T-helper 2 cell treated with Interferon-gamma antibody and Interleukin-4, amounts not matched to agents 5 μg/mL and 100 μg/mL, for 36 hours (primary cell): ENCODE results near the gene SORCS1.

ENCODE experiments used
- DNase-seq: peaks from one replicate; pipeline ENCODE4 v3.0.0; 2021; ENCODE audit warnings: low spot score
- H3K27ac Mint-ChIP-seq: one replicate; pipeline ENCODE4 v1.8.0; 2021; ENCODE audit warnings: mild to moderate bottlenecking, mixed read lengths
- H3K27me3 Mint-ChIP-seq: one replicate; pipeline ENCODE4 v1.8.0; 2021; ENCODE audit warnings: low read depth, mixed read lengths
- H3K36me3 Mint-ChIP-seq: one replicate; pipeline ENCODE4 v1.8.0; 2021; ENCODE audit warnings: low read depth, mixed read lengths
- H3K4me1 Mint-ChIP-seq: one replicate; pipeline ENCODE4 v1.8.0; 2021; ENCODE audit warnings: low read depth, mixed read lengths
- H3K4me3 Mint-ChIP-seq: one replicate; pipeline ENCODE4 v1.8.0; 2022; ENCODE audit warnings: mild to moderate bottlenecking, moderate library complexity, mixed read lengths
- H3K9me3 Mint-ChIP-seq: one replicate; pipeline ENCODE4 v1.8.0; 2021; ENCODE audit warnings: mixed read lengths

Gene SORCS1

DNA sequence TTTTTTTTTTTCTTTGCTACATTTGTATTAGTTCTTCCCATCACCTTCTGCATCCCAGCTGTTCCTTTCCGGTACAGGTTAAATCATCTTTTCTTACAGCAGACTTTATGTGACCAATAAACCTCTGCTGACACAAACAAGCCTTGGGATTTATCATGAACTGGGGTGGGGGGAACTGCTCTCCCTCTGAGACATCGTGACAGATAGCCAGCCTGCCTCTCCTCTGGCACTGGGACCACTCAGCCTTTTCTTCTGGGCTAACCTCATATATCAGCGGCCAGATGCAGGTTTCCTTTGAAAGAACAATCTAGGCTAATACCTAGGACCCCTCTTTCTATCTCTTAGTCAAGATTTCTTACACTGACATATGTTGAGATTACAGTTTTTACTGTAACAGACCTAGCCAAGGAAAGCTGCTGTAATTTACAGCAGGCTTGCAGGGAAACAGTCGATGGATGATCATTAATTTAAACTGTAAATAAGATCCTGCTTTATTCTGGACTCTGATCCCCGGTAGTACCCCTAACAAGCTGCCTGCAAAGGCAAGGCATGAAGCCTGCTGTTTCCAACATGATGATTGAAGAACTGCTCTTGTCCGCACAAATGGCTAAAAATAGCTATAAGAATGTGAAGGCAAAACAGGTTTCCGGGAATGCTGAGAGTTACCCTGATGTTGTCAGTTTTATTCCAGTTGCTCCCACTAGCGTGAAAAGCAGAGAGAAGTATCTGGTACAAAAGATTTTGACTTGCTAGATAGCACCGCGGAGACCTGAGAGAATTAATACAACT lies 338.7 kb downstream of the SORCS1 start:
- no peak for DNase-seq
- H3K4me3 Mint-ChIP-seq = no peak overlapping the region
- no peaks in the 10 kb centered on the region for H3K4me1 Mint-ChIP-seq
- H3K36me3 Mint-ChIP-seq = no peaks in the 10 kb centered on the region
- H3K9me3 Mint-ChIP-seq = no peaks in the 10 kb centered on the region
- no peak overlapping the region for H3K27ac Mint-ChIP-seq
- no peaks in the 10 kb centered on the region for H3K27me3 Mint-ChIP-seq

DNA sequence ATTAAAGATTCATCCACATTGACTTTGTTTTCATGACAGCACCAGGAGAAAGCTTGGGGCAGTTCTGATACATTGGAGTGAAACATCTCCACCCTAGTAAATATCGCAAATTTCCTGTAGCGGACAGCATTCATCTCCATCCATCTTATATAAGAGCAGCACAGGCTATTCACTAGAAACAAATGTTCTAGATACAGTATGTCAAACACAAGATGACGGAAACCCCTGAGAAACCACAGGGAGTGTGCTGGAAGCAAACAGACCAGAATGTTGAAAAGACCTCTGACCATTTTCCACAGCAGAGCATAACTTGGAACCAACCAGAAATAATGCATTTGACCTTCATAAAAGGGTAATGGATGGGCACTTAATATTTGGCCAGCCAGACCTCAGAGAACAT lies 343.9 kb downstream of the SORCS1 start:
- H3K27ac Mint-ChIP-seq = no peak overlapping the region
- H3K27me3 Mint-ChIP-seq = no peaks in the 10 kb centered on the region
- no peak overlapping the region for H3K4me3 Mint-ChIP-seq
- H3K36me3 Mint-ChIP-seq = no peaks in the 10 kb centered on the region
- peaks cover 3% of the 10 kb centered on the region for H3K9me3 Mint-ChIP-seq
- H3K4me1 Mint-ChIP-seq = peaks cover 9% of the 10 kb centered on the region
- DNase-seq = no peak

DNA sequence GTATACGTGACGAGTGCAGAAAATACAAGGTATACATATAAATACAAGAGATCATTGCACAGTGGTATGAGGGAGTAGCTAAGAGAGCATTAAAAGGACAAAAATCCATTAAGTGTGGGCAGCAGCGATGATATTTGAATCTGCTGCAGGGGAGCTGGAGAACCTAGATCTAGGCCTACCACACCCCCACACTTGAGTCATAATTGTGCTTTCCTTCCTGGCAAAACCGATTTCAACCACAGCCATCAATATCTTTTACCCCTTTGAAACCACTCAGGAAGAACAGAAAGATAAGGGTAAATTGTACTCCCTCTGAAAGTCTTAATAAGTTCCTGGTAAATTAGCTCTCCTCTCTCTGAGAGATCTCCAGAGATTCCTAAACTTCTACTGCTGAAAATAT lies 345.0 kb downstream of the SORCS1 start:
- H3K4me1 Mint-ChIP-seq = peaks cover 9% of the 10 kb centered on the region
- peak; percentile 3 for DNase-seq
- peak overlapping the region; percentile 49 for H3K4me3 Mint-ChIP-seq
- no peaks in the 10 kb centered on the region for H3K36me3 Mint-ChIP-seq
- H3K9me3 Mint-ChIP-seq = peaks cover 6% of the 10 kb centered on the region
- no peaks in the 10 kb centered on the region for H3K27me3 Mint-ChIP-seq
- no peak overlapping the region for H3K27ac Mint-ChIP-seq

DNA sequence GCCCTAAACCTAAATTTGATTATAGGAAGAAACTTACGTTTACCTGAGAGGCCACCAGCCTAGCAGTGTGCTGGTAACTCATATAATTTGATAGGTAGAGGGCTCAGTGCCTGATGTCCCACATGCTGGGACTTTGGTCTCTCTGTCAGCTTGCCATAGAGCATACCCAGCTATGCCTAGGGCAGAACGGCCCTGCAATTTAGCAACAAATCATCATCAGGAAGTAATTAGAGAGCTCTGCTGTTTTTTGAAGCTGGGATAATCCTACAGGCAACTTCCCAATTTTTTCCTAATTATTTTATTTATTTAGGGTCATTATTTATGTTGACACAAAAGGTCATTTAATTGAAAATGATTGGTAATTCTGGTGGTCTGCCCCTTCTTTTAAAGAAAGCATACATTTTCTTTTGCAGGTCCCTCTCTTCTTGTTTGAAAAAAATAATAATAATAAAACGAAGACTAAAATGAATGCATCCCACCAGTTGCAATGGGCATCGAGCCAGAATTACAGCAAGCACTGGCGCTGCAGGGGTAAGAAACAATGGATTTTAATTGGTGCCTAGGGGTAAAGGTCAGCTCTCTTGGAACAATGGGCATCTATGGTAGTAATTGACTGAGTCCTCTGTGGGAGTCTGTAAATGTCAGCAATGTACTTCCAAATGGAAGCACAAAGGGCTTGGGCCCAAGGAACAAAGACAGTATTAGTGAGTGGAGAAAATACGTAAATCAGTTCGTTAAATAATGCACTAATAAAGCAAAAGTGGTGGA lies 348.0 kb downstream of the SORCS1 start:
- no peaks in the 10 kb centered on the region for H3K36me3 Mint-ChIP-seq
- no peak overlapping the region for H3K27ac Mint-ChIP-seq
- H3K4me1 Mint-ChIP-seq = peaks cover 9% of the 10 kb centered on the region
- no peak overlapping the region for H3K4me3 Mint-ChIP-seq
- peaks cover 6% of the 10 kb centered on the region for H3K9me3 Mint-ChIP-seq
- no peaks in the 10 kb centered on the region for H3K27me3 Mint-ChIP-seq
- DNase-seq = no peak

DNA sequence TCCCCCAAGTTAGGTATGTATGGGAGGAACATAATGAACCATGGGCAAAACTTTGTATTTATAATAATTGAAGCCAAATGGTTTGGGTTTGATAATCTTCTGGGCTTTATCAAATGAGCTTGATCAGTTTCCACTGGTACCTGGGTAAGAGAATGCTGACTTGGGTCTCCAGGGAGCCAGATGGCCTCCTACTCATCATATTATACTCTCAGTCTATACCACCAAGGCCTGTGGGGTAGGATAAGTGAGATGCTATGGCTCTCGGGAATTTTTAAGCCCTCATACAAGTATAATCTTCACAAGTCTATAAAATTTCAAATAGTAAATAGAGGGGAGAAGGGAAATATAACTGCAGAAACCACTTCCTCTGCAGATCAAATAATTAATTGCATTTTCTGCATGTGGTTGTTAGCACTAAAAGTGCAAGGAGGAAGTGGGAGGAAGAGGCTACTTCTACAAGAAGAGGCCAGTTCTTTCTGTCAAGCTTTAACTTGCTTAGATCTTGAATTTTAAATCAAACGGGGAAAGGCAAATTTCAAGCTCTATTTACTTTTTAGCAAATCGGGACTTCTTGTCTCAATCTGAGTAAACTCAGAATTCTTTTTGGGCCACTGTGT lies 349.0 kb downstream of the SORCS1 start:
- Mint-ChIP-seq H3K36me3 (no peaks in the 10 kb centered on the region), H3K27me3 (no peaks in the 10 kb centered on the region)

DNA sequence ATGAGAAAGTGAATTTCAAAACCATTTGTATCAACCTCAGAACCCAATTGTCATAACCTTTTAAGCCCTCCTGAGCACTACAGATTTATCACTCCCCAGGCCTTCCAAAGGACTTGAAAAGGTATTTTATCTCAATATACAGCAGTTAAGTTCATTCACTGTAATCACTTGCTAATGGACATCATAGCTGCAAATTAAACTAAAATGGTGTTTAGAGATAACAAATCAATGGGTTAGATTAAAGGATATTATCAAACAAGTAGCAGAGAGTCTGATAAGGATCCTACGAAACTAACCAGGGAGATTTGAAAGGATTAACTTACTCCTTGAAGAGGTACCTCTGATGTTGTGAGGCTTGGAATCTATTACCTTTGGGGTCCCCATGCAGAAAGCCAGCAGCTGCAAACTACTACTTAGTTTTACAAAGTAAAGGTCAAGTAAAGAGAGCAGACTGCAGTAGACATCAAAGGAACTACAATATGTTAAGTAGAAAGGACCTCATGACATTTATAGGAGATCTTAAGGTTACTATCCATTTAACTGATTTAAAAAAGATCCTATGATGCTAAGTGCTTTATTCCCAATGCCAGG lies 359.4 kb downstream of the SORCS1 start:
- no peaks in the 10 kb centered on the region for H3K4me1 Mint-ChIP-seq
- peaks cover 13% of the 10 kb centered on the region for H3K9me3 Mint-ChIP-seq
- no peak for DNase-seq
- no peak overlapping the region for H3K4me3 Mint-ChIP-seq
- no peaks in the 10 kb centered on the region for H3K36me3 Mint-ChIP-seq
- H3K27me3 Mint-ChIP-seq = no peaks in the 10 kb centered on the region
- no peak overlapping the region for H3K27ac Mint-ChIP-seq

More for the DNA sequence above, 349.0 kb downstream of the SORCS1 start:
- DNase-seq = no peak
- Mint-ChIP-seq H3K27ac (no peak overlapping the region), H3K9me3 (peaks cover 6% of the 10 kb centered on the region), H3K4me3 (no peak overlapping the region), H3K4me1 (peaks cover 9% of the 10 kb centered on the region)

DNA sequence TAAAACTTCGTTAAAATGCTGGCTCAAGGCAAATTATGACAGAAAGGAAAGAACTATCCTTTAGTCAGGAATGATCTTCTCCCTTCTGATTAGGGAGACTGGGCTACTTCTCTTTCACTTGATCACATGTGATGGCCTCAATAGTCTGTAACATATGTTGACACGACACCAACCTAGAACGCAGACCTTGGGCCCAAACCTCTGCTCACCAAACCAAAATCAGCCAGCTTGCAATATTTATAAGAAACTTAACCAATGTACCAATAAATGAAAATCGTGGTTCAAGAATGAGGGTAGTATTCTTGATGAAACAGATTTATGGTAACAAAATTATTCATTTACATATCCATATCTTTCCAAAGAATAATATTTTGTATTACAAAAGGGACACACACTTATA lies 361.6 kb downstream of the SORCS1 start:
- Mint-ChIP-seq H3K9me3 (peaks cover 13% of the 10 kb centered on the region), H3K27ac (no peak overlapping the region), H3K4me3 (no peak overlapping the region), H3K4me1 (no peaks in the 10 kb centered on the region), H3K27me3 (no peaks in the 10 kb centered on the region), H3K36me3 (no peaks in the 10 kb centered on the region)
- no peak for DNase-seq

DNA sequence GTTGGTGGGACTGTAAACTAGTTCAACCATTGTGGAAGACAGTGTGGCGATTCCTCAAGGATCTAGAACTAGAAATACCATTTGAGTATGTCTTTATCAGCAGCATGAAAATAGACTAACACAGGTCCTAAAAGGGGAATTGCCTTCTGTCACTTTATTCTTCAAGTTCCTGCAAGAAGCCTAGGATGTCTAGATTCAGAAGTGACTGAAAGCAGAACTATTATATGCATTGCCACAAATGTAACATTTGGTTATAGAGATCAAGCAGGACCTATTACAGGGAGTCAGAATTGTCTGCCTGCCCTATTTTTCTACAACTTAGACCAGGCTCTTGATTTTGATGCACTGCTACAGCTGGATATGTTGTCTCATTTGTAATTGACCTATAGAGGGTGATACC lies 364.7 kb downstream of the SORCS1 start:
- DNase-seq = no peak
- no peaks in the 10 kb centered on the region for H3K4me1 Mint-ChIP-seq
- H3K9me3 Mint-ChIP-seq = peaks cover 9% of the 10 kb centered on the region
- H3K27me3 Mint-ChIP-seq = no peaks in the 10 kb centered on the region
- H3K27ac Mint-ChIP-seq = no peak overlapping the region
- no peaks in the 10 kb centered on the region for H3K36me3 Mint-ChIP-seq
- no peak overlapping the region for H3K4me3 Mint-ChIP-seq

DNA sequence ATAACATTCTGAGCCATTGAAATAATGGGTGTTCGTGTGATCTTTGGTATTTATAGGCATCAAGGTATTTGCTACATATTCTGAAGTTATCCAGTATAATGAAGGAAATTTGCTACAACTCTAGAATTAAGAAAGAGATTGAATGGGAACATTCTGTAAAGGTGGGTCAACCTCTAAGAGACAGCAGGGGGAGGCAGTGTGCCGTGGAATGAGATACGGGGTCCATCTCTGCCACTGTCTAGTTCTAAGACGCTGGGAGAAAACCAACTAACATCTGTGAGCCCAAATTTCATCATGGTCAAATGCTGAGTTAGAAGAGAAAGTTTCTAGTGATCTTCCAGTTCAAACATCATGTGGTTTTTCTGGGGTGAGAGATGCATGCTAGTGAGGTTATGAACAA lies 368.9 kb downstream of the SORCS1 start:
- H3K9me3 Mint-ChIP-seq = no peaks in the 10 kb centered on the region
- H3K36me3 Mint-ChIP-seq = no peaks in the 10 kb centered on the region
- no peak overlapping the region for H3K27ac Mint-ChIP-seq
- H3K4me3 Mint-ChIP-seq = no peak overlapping the region
- H3K4me1 Mint-ChIP-seq = no peaks in the 10 kb centered on the region
- DNase-seq = no peak
- H3K27me3 Mint-ChIP-seq = no peaks in the 10 kb centered on the region

DNA sequence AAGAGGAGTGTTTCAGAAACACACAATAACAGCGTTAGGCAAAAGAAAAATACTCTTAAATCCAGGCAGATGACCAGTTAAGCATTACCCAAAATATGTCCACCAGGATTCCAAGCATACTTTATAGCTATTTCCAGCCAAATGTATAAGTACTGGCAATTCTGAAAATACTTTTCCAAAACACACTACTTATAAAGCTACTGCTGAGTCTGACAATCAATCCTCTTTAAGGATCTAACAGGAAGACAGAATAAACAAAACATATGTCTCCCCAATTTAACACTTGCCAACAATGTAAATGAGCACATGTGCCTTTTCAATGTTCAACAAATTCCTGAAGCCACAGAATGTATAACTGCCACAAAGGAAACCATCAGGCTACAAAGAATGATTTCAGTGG lies 370.9 kb downstream of the SORCS1 start:
- Mint-ChIP-seq H3K36me3 (no peaks in the 10 kb centered on the region), H3K27ac (no peak overlapping the region), H3K4me3 (no peak overlapping the region), H3K9me3 (peaks cover 4% of the 10 kb centered on the region), H3K4me1 (no peaks in the 10 kb centered on the region), H3K27me3 (no peaks in the 10 kb centered on the region)
- no peak for DNase-seq

DNA sequence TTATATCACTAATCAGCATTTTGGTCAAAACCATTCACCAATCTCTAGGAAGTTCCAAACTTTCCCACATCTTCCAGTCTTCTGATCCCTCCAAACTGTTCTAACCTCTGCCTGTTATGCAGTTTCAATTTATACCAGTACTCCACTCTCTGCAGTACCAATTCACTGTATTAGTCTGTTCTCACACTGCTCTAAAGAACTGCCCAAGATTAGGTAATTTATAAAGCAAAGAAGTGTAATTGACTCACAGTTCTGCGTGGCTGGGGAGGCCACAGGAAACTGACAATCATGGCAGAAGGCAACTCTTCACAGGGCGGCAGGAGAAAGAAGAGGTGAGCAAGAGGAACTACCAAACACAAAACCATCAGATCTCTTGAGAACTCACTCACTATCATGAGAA lies 374.9 kb downstream of the SORCS1 start:
- Mint-ChIP-seq H3K9me3 (peaks cover 4% of the 10 kb centered on the region), H3K36me3 (no peaks in the 10 kb centered on the region), H3K27me3 (no peaks in the 10 kb centered on the region), H3K4me1 (no peaks in the 10 kb centered on the region), H3K4me3 (no peak overlapping the region), H3K27ac (no peak overlapping the region)
- DNase-seq = no peak

DNA sequence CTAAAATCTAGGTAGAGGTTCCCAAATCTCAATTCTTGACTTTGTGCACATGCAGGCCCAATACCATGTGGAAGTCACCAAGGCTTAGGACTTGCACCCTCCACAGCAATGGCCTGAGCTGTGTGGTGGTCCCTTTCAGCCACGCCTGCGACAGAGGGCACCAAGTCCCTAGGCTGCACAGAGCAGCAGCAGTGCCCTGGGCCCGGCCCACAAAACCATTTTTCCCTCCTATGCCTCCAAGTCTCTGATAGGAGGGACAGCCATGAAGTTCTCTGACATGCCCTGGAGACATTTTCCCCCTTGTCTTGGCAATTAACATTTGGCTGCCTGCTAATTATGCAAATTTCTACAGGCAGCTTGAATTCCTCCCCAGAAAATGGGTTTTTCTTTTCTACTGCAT lies 375.5 kb downstream of the SORCS1 start:
- H3K27ac Mint-ChIP-seq = no peak overlapping the region
- peaks cover 4% of the 10 kb centered on the region for H3K9me3 Mint-ChIP-seq
- H3K27me3 Mint-ChIP-seq = no peaks in the 10 kb centered on the region
- H3K36me3 Mint-ChIP-seq = no peaks in the 10 kb centered on the region
- H3K4me1 Mint-ChIP-seq = no peaks in the 10 kb centered on the region
- no peak overlapping the region for H3K4me3 Mint-ChIP-seq
- no peak for DNase-seq

DNA sequence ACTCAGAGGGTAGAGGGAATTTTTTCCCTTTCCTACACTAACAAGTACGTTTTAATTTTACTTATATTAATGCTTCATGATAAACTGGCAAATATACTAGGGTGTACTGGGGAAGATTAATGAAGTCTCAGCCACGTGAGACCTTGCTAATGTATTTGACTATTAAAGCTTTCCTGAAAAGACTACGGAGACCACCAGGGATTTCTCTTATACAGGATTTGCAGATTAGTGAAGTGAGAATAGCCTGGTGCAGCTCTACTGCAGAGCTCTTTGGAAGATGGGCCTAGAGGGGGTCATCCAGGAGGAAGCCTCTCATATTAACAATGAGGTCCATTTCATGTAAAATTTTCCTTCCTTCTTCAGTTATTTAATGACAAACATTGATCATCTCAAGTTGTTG lies 379.0 kb downstream of the SORCS1 start:
- peaks cover 4% of the 10 kb centered on the region for H3K9me3 Mint-ChIP-seq
- no peaks in the 10 kb centered on the region for H3K27me3 Mint-ChIP-seq
- no peak for DNase-seq
- H3K36me3 Mint-ChIP-seq = no peaks in the 10 kb centered on the region
- H3K27ac Mint-ChIP-seq = no peak overlapping the region
- no peak overlapping the region for H3K4me3 Mint-ChIP-seq
- H3K4me1 Mint-ChIP-seq = no peaks in the 10 kb centered on the region

DNA sequence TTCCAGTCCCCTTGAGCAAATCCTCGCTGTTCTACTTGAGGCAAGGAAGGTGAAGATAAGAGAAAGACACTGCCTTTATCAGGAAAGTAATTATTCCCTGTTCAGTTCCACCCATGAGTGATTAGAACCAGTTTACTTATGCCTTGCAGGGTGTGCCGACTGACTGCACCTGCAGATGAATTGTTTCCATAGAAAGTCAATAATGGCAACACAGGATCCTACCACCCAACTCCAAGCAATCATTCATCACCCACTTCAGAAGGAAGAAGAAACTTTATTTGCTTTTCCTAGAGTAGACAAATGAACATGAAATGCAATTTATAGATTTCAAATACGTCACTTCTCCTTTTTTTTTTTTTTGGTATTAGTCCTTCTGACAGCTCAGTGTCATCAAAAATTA lies 383.9 kb downstream of the SORCS1 start:
- H3K4me3 Mint-ChIP-seq = no peak overlapping the region
- no peak overlapping the region for H3K27ac Mint-ChIP-seq
- H3K9me3 Mint-ChIP-seq = no peaks in the 10 kb centered on the region

More for the DNA sequence above, 383.9 kb downstream of the SORCS1 start:
- Mint-ChIP-seq H3K36me3 (no peaks in the 10 kb centered on the region), H3K27me3 (no peaks in the 10 kb centered on the region), H3K4me1 (no peaks in the 10 kb centered on the region)
- DNase-seq = no peak
